ENCODE data around the gene VCL.
"Not testable (repeated sequence)": the region's sequence is repeated elsewhere in the genome, so short reads cannot be mapped to it uniquely, and the experiment has no call there.

DNA sequence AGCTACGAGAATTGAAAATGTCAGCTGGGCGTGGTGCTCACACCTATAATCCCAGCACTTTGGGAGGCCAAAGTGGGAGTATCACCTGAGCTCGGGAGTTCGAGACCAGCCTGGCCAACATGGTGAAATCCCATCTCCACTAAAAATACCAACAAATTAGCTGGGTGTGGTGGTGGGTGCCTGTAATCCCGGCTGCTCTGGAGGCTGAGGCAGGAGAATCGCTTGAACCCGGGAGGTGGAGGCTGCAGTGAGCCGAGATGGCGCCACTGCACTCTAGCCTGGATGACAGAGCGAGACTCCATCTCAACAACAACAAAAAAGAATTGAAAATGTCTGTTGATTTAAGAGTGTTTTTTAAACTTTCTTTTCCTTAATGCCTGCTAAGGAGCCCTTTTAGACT, 149.1 kb downstream of the VCL start:
- TF ChIP-seq, protein P1, sequence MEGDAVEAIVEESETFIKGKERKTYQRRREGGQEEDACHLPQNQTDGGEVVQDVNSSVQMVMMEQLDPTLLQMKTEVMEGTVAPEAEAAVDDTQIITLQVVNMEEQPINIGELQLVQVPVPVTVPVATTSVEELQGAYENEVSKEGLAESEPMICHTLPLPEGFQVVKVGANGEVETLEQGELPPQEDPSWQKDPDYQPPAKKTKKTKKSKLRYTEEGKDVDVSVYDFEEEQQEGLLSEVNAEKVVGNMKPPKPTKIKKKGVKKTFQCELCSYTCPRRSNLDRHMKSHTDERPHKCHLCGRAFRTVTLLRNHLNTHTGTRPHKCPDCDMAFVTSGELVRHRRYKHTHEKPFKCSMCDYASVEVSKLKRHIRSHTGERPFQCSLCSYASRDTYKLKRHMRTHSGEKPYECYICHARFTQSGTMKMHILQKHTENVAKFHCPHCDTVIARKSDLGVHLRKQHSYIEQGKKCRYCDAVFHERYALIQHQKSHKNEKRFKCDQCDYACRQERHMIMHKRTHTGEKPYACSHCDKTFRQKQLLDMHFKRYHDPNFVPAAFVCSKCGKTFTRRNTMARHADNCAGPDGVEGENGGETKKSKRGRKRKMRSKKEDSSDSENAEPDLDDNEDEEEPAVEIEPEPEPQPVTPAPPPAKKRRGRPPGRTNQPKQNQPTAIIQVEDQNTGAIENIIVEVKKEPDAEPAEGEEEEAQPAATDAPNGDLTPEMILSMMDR (IDR thresholded peaks at IDR 0.05; ENCODE audit: insufficient read depth, low read length, poor library complexity, severe bottlenecking), result not testable (repeated sequence)
- not testable (repeated sequence) for TF ChIP-seq EZH2phosphoT487 (conservative IDR thresholded peaks at IDR 0.05; ENCODE audit: low read length)
